HUES48 (cell line): Measurements from ENCODE around the gene GABRP.

Source experiments
- H3K27ac ChIP-seq: one replicate; pipeline ENCODE4 v1.7.0; 2013; ENCODE audit warnings: low read depth, low read length, inconsistent platforms
- H3K27me3 ChIP-seq: 2 replicates; pipeline ENCODE4 v1.6.1; 2013; ENCODE audit warnings: mild to moderate bottlenecking, low read length; ENCODE audit not compliant: control insufficient read depth, insufficient read depth
- H3K36me3 ChIP-seq: 2 replicates; pipeline ENCODE4 v1.6.1; 2013; ENCODE audit warnings: low read length; ENCODE audit not compliant: control insufficient read depth, insufficient read depth
- H3K4me1 ChIP-seq: 2 replicates; pipeline ENCODE4 v1.6.1; 2013; ENCODE audit warnings: mild to moderate bottlenecking, low read length; ENCODE audit not compliant: control insufficient read depth, insufficient read depth
- H3K4me3 ChIP-seq: 2 replicates; pipeline ENCODE4 v1.5.1; 2013; ENCODE audit warnings: mild to moderate bottlenecking, low read depth, low read length
- H3K9ac ChIP-seq: 2 replicates; pipeline ENCODE4 v1.6.1; 2013; ENCODE audit warnings: mild to moderate bottlenecking, low read depth, low read length, moderate library complexity
- H3K9me3 ChIP-seq: 2 replicates; pipeline ENCODE4 v1.6.1; 2013; ENCODE audit warnings: low read length; ENCODE audit not compliant: control insufficient read depth, insufficient read depth

GABRP gene

GRCh38 chr5:170860818-170861666 lies 77.5 kb downstream of the GABRP start:
- Histone ChIP-seq H3K36me3 (no peaks in the 10 kb centered on the region), H3K9me3 (peaks cover 17% of the 10 kb centered on the region), H3K27ac (no peak overlapping the region), H3K4me3 (peak overlapping the region; percentile 36), H3K4me1 (peaks cover 17% of the 10 kb centered on the region; the same call in 1 of the 2 replicates), H3K27me3 (peaks cover 9% of the 10 kb centered on the region), H3K9ac (no peak overlapping the region)

DNA sequence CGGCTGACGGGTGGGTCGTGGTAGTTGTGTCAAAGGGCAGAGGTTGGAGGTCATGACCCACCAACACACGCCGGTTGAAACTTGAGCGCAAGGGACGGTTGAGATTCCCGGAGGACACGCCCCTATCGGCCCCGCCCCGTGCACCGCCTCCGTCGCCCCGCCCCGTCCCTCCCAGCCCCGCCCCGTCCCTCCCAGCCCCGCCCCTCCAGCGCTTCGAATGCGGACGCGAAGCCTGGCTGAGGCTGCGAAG lies 78.1 kb downstream of the GABRP start:
- Histone ChIP-seq H3K4me3 (peak overlapping the region; percentile 65), H3K36me3 (no peaks in the 10 kb centered on the region), H3K9me3 (peaks cover 17% of the 10 kb centered on the region), H3K27me3 (peaks cover 9% of the 10 kb centered on the region), H3K9ac (no peak overlapping the region), H3K4me1 (peaks cover 17% of the 10 kb centered on the region; the same call in 1 of the 2 replicates), H3K27ac (peak overlapping the region; percentile 81)

- H3K4me1 ChIP-seq: peaks cover 17% of the 10 kb centered on the region; the same call in 1 of the 2 replicates
- peak within 1 kb of the TSS; percentile 84 for H3K9ac ChIP-seq
- H3K36me3 ChIP-seq: no peaks in the 10 kb centered on the region
- H3K4me3 ChIP-seq: peak within 1 kb of the TSS; percentile 65
- H3K27me3 ChIP-seq: peaks cover 9% of the 10 kb centered on the region
- H3K9me3 ChIP-seq: peaks cover 17% of the 10 kb centered on the region
- peak within 1 kb of the TSS; percentile 81 for H3K27ac ChIP-seq
Measured at GRCh38 chr5:170861917-170862766, 78.6 kb downstream of the GABRP start, which contains the start of gene RANBP17. Gene RANBP17, plus strand, starts transcription at chr5:170862018.

DNA sequence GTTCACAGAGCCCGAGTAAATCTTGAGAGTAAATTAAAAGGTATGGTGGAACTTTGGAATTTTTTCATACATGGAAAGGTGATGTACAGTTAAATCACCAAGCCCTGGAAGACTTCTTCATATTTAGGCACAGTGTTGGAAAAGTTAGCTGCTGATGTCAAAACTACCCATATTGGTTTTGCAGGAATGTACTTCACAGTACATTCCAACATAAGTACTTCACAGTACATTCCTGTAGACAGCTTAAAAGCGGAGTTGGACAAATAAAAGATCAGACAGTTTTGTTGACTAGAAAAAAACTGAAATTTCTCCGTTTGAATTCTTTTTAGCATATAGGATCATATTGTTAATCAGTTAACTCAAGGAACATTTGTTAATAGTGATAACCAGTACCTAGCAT lies 80.1 kb downstream of the GABRP start:
- peaks cover 25% of the 10 kb centered on the region for H3K4me1 ChIP-seq
- peaks cover 9% of the 10 kb centered on the region for H3K27me3 ChIP-seq
- H3K36me3 ChIP-seq: no peaks in the 10 kb centered on the region
- no peak overlapping the region for H3K27ac ChIP-seq
- no peak overlapping the region for H3K4me3 ChIP-seq
- no peak overlapping the region for H3K9ac ChIP-seq
- H3K9me3 ChIP-seq: peaks cover 17% of the 10 kb centered on the region
